Nucleus accumbens (tissue), 56 donors: ENCODE measurements around the gene CEP135.

Source experiments
- DNase-seq, 56 donors: peaks; one replicate each; lab custom pipeline; 2025; lab: John Stamatoyannopoulos, UW

Gene CEP135

DNA sequence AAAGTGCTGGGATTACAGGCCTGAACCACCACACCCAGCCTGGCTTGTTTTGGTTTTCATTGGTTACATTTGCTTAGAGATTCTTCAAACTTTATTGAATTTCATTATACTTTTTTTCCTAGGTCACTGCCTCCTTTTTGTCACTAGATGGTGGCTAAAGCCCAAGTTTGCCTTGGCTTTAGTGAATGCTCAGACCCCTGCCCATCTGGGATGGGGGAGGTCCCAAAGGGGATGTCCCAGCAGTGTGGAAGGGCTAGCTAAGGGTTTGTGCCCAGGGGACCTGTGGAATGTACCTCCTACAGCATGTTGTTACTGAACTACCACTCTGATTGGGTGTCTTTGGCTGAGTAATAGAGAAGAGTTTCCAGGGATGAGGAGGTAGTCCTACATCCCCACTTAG is 58.4 kb downstream of the CEP135 start:
- no peak for DNase-seq

DNA sequence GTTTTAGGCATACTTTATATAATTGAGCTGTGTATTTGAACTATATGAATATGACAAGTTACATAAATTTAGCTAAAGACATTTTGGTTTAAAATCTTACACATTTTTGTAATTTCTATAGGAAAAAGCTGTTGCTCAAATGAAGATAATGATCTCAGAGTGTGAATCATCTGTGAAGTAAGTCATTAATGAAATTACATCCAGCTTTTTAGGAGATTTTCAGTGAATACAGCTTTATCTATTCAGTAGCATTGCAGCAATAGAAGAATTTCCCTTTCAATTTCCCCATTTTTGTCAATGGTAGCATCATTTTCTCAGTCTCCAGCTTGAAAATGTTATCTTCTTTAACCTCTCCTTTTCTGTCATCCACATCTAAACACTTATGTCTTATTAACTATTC is 59.5 kb downstream of the CEP135 start:
- DNase-seq: no peak

DNA sequence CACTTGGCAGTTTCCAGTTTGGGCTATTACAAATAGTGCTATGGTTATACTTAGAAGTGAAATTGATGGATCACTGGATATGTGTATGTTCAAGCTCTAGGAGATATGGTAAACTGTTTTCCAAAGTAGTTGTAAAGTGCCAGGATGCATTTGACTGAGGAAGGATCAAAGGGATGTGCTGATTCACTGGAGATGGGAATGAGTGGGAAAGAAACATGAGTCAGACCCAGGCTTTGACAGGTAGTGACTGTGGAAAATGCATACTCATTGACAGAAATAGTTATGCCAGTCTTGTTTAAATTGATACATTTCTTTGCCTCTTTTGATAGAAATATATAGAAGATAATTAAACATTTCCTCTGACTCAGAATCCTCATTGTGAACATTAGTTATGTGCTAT is 77.9 kb downstream of the CEP135 start:
- peak in 4 of 56 donors; percentile 4 to 33 (median 14) for DNase-seq

DNA sequence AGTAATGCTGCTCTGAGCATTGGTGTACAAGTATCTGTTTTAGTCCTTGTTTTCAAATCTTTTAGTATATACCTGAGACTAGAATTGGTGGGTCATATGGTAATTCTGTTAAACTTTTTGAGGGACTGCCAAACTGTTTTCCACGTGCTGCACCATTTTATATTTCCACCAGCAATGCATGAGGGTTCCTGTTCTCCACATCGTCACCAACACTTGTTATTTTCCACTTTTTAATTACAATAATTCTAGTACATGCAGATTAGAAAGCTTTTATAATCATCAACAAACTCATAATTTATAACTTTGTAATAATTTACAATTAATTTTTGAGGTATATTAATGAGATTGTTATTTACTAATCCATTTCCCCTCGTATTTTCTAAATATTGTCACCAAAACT is 79.4 kb downstream of the CEP135 start:
- no peak for DNase-seq

DNA sequence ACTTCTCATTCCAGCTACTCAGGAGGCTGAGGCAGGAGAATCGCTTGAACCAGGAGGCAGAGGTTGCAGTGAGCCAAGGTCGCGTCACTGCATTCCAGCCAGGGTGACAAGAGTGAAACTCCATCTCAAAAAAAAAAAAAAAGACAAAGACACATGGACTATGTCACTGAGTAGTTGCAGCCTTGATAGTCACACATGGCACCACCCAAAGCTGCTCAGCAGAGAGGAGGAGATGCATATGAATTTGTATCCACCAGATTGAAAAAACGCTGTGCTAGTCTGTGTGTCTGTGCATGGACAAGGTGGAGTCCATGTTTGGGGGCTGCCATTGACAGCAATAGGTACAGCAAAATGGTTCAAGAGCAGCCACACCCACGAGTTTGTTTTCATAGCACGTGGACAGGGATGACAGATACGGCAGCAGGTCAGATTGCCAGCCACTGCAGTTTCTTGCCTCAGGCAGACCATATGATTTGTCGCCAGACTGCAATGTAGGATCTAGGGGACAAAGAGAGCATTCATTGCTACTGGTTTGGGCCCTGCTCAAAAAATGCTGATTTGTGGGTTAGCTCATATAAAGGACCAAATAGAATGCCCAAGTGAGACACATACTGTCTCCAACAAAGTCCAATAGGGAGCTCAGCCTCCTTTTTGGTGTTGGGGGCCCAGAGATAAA is 89.9 kb downstream of the CEP135 start:
- peak in 5 of 56 donors; percentile 1 to 19 (median 9) for DNase-seq

DNA sequence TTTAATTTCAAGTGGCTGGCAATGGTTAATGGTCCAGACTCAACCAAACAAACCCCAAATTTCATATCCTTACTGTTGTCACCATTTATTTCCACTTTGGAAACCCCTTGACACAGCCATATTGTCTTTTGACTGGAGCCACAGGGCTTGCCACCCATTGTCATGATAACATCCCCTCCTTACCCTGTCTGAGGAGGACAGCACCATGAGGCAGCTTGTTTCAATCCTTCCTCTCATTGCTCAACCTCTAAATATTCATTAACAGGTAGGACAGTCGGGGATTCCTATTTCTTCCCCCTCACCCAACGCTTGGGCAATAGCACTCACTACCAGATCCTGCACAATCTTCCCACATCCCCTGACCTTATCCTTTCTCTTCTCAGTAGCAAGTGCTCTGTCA is 92.1 kb downstream of the CEP135 start:
- DNase-seq: no peak

DNA sequence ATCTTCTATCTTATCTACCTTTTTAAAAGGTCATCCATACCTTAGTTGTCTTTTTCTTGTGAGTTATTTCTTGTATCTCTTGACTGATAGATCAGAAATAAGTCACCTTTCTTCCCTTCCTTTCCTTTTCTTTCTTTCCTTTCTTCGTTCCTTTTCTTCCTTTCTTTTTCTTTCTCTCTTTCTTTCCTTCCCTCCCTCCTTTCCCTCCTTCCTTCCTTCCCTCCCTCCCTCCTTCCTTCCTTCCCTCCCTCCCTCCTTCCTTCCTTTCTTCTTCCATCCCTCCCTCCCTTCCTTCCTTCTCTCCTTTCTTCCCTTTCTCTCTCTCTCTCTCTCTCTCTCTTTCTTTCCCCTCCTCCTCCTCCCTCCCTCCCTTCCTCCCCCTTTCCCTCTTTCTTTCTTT is 93.5 kb downstream of the CEP135 start:
- DNase-seq: no peak

DNA sequence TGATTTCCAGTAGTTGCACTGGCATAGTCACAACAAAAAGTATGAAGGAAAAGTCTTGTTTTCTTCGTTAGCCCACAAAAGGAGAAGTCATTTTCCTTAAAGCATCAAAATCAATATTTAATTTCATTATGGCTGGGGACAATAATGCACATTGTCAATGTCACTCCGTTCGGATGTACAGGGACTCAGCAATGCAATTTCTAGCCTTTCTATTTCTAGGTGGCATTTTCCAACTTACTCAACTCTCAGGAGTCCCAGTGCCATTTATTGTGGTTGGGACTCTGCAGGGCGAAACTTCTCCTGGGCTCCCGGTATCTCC is 99.6 kb downstream of the CEP135 start:
- DNase-seq: no peak

DNA sequence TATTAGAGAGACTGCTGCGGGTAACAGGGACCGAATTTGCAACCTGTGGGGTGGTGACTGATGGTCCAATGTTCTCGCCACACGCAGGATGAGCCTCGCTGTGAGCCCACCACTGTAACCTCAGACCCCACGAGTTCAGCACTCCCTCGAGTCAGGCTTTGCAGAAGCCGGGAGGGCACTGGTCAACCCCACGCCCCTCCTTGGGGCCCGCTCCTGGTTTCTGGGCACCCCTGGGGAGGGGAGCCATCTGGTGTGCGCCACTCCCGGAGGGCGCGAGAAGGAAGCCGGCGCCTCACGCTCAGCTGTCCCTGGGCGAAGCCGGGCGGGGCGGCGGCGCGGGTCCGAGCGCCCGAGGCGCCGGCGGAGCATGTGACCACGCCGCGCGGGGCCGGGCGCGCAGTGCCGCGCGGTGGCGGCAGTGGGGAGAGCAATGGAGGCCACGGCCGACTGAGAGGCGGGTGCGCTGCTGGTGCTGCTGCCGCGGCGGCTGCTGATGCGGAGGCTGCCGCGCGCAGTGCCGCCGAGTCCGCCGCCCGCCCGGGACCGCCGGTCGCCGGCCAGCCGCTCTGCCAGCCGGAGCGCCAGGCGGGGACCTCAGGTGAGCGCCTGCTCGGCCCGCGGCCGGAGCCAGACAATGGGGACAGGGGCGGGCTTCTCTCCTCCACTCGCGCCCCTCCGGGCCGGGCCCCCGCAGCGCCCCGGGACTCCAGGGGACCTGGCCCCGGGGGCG is 100.1 kb downstream of the CEP135 start:
- peak in 48 of 56 donors; percentile 12 to 74 (median 41) for DNase-seq

DNA sequence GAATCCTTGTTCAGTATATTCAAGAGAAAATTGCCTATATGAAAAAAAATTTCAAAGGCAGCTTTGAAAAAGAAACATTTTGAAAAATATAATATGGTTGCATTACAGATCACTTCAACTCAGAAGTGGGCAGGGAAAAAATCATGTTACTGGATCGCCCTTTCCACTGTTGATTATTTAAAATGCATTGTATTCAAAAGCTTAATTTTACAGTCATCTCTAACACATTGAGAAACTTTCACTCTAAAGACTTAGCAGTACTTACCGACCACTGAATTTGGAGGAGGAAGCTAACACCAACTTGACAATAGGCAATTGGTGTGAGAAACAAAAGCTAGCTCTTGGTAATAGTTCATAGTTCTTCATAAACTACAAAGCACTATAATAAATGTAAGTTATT is 101.9 kb downstream of the CEP135 start:
- DNase-seq: no peak

DNA sequence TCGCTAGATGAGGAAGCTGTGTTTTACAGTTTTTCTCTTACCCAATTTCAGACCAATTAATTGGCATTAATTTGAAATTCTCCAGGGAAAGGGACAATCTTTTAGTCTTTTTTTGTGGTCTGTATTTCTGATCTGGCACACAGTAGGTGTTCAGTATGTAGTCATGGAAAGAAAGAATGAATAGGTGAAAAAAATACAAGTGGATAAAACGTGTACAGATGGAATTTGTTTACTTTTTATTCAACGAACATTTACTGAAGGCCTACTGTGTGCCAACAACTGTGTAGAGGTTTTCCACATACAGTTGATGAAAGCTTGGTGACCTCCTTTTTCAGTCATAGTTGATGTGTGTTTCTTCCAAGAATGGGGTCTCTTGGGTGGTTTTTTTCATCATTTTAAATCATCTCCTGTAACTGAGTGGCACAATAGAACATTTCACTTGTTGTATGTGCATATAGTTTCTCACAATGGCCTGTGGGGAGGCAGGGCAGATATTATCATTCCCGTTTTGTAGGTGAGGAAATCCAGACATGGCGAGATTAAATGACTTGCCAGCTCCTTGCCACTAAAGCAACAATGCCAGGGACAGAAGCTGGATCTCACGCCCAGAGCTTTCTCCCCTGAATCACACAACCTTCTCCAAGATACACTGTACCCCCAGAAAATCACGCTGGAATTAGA is 102.4 kb downstream of the CEP135 start:
- no peak for DNase-seq

DNA sequence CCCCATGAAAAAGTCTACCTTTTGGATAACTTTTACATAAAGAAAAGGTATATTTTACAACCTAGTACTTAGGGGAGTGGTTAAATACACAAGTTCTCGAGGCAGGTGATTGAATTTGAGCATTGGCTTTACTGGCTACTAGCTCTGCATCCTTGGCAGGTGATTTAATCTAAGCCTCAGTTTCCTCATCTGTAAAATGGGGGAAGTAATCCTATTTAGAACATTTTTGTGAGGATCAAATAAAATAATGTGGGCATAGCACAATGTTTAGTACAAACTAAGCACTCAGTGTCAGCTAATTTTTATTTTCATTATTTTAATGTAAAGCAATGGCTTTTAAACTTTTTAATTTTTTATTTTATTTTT is 102.9 kb downstream of the CEP135 start:
- no peak for DNase-seq

DNA sequence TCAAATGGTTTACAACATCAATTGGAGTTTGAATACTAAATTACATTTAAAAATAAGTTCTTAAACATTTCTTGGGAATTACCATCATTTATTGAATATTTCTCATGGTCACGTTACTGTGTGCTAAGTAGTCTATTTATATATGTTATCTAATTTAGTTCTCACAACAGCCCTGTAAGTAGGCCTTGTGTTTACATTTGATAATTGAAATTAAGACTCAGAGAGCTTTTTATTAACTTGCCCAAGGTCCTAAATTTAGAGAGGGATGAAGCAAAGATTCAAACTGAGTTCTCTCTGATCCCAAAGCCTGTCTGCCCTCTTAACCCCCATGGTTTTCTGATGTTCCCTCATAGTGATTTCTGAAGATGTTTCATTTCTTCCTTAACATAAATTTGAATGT is 103.7 kb downstream of the CEP135 start:
- DNase-seq: no peak

DNA sequence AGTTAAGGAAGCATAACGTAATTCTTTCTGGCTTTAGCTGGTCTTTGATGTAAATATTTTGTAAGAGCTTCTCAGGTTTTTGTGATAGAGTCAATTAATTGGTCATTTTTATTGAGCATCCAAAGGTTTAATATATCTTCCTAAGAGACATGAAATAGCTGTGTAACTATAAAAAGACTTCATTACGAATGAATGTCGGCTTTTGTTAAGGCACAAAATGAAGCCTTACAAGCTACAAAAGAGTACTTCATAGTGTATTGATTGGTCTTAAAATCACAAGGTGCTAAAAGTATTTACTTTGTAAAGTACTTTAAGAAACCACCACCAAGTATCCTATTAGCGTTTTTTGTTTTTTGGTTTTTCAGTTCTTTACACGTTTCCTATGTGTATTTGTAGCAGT is 104.2 kb downstream of the CEP135 start:
- no peak for DNase-seq

DNA sequence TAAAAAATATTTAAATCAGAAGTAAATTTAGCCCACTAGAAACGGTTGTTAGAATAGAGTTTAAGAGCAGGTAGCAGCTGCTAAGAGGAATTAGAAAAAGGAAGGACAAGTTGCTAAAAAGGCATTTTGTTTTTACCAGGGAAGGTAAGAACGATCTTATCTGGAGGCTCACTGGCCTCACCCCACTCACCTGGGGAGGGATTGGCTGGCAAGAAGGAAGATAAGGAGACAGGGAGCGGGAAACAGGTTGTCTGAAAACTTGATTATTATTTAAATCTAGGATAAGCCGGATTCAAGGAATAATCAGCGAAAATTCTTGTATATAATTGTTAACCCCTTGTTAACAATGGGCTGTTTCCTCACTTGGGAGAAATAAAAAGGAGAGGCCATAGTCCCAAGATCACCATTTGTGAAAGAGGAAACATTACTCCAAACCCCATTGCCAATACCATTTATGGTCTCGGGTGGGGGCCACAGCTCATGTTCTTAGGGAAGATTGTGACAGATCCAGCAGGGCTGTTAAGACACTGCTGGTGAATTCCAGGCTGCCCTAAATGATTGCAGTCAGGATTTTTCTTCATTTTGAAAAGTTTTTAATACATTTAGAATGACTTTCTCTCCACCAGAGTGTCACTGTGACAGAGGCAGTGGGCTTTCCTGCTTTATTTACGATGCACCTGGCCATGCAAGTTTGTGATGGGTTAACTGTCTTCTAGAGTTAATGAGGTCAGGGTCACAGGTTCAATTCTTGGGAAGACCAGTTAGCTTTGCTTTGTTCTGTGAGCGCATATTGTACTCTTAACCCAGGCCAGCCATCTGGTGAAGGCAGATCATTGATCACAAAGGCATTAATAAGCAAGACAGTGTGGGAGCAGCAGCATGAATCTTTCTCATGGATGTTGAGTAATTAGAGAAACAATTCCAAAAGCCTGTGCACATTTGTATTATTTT is 106.6 kb downstream of the CEP135 start:
- DNase-seq: no peak

DNA sequence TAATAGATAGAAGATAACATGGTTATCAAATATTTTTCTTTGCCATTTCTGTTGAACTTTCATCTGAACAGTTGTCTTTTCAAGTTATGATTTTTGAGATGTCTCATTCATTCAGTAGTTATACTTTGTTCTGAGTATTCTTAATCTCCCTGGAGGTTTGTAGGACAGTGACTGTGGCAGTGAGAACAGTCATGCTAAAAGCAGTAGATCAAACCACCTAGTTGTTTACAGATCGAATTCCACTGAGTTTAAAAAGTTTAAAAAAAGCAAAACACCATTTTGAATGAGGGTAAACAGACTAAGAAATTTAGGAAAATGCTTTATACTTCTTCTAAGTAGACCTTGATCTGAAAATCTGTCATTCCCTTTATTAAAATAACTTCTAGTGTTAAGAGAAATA is 107.2 kb downstream of the CEP135 start:
- DNase-seq: no peak

DNA sequence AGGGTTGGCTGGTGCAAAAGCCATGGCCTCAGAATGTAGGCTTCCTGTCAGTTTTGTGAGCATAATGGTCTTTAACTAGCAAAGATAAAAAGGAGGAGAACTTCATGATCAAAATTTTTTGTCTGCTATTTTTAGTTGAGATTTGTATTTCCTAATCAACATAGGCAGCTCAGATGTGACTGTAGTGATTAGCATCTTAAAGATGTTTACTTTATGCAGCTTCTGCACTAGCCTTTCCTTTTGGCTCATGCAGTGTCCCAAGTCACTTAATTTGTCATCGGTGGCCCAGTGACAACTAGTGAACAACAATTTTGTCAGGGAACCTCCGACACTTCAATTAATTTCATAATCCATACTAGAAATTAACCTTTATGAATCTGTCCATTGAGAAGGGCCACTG is 109.8 kb downstream of the CEP135 start:
- no peak for DNase-seq

DNA sequence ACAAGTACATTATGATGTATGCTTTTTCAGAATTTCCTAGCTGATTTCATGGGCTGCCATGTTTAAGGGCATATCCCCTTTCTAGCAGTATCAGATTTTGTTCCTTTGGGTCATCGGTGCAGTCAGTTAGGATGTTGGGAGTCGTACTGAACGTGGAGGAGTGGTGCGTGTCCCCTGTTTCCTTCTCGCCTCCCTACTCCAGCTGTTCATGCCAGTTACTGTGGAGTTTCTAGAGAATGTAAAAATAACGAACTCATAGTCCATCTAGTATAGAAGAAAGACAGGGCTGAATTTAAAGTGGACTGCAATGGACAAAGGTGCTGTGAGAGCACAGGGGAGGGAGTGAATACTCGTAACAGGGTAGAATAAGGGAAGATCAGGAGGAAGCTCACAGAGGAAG is 111.3 kb downstream of the CEP135 start:
- DNase-seq: no peak

DNA sequence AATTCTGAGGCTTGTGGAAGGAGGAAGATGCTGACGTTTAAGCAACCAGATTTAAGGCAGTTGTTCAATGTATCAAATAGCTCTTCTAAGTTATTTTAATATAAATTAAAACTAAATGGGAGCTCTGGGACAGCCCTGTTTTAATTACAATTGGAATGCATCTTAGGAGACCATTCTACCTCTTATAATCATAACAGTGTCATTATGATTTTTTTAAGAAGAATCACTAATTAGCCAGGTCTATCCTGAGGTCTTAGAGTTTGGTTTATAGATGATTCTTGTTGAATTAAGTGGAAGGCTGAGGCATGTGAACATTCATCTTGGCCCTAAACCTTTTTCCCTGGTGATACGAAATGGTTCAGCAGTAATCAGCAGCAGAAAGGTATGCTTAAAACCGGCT is 113.4 kb downstream of the CEP135 start:
- no peak for DNase-seq

DNA sequence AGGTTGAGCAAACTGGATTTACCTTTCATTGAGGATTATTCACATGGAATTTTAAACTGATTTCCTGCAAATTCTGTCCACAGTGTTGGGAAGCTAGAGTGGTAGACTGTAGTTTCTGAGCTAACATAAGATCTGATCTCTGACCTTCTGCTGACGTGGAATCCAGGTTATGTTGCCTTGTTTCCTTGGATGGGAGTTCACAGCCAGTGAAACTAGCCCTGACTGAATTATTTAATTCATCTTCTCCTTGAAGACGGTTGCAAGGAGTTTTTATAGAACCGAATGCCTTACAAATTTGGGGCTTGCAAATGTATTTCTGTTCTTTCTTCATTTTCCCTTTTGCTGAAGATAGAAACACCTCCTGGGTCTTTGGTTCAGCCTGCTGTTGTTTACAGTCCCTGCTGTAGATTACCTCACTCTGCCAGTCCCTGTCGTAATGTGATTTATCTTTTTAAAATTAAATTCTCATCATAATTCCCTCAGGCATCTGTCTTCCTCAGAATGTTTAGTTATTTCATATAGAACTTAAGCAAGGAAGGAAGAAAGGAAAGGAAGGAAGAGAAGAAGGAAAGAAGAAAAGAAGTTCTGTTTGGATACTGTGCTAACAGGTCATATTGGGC is 113.9 kb downstream of the CEP135 start:
- no peak for DNase-seq

DNA sequence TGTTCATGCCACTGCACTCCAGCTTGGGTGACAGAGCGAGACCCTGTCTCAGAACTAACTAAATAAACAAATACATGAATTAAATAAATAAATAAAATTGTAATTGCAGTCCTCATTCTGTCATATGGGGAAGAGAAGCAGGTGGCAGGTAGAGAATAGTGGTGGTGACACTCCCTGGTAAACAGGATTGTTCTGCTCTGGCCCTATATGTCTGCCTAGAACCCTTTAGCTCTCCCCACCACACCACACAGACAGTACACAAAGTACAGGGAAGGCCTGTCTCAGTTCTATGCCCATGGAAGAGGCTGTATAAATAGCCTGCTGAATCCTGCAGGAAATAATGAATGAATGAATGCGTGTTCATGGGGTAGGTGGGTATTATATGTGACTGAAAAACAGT is 117.7 kb downstream of the CEP135 start:
- no peak for DNase-seq
